ENCODE results near the gene SRGAP1. TPM values are rescaled to one million over a fixed set of nuclear protein-coding genes. Genes with fewer than 3 reads are reported as not detected.

Gene SRGAP1
- total and polyA plus RNA-seq, 2 of the 8 experiments (the other 6 are each of a cell fraction or from before 2014, with no cell fraction given), result 3.2 to 7.3 TPM

DNA sequence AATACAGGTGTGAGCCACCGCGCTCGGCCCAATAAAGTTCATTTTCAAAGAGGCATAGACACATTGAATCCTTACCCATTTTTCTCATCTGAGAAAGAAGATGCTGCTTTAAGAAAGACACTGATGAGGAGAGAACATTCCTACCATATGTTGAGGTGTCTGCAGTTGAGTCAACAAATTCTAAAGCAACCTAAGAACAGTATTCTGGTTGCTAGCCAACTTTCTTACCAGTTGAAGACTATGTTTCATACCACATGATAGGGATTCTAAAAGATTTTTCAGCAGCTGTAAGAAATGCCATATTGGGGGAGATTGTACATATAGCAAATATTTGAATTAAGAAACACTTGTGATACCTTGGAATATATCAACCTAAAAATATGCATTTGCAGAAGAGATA lies 160.1 kb downstream of the SRGAP1 start:
- Histone ChIP-seq H3K27ac (ENCODE audit: low read depth, low read length) (no peak overlapping the region), H3K9me3 (ENCODE audit: insufficient read depth in 2 of 2, low read depth in 1 of 2, low read length in 1 of 2) (peaks cover 3 to 5% of the 10 kb centered on the region in 2 experiments; a peak in 2 of 4 replicates), H2AFZ (ENCODE audit: low read length) (no peak overlapping the region), H3K4me1 (replicated peaks in 1 of 4; ENCODE audit: control insufficient read depth in 3 of 4, insufficient read depth in 4 of 4, low read length in 3 of 4) (no peaks in the 10 kb centered on the region), H3K79me1 (ENCODE audit: low read depth, low read length) (no peaks in the 10 kb centered on the region), H2BK12ac (ENCODE audit: low read depth, low read length) (no peak overlapping the region), H4K20me1 (replicated peaks in 1 of 2; ENCODE audit: control insufficient read depth in 1 of 2, insufficient read depth in 2 of 2, low read length in 2 of 2) (no peaks in the 10 kb centered on the region), H2BK20ac (ENCODE audit: low read length) (no peak overlapping the region), H4K8ac (ENCODE audit: extremely low read depth, insufficient read depth, low read length) (no peak overlapping the region), H2BK5ac (ENCODE audit: low read depth, low read length) (no peak overlapping the region), H4K5ac (ENCODE audit: insufficient read length, low read depth, low read length) (no peak overlapping the region), H3K14ac (ENCODE audit: insufficient read length) (no peak overlapping the region), H3K9ac (replicated peaks in 1 of 4; ENCODE audit: extremely low read depth in 1 of 4, low read depth in 3 of 4, low read length in 3 of 4) (no peak overlapping the region), H2BK120ac (replicated peaks; ENCODE audit: low read depth, low read length) (no peak overlapping the region), H4K91ac (replicated peaks; ENCODE audit: insufficient read length, low read length) (no peak overlapping the region), H3K23me2 (ENCODE audit: low read depth, low read length) (no peaks in the 10 kb centered on the region), H3K56ac (replicated peaks; ENCODE audit: insufficient read length, low read depth, low read length) (no peak overlapping the region), H3K27me3 (replicated peaks in 1 of 4; ENCODE audit: control insufficient read depth in 3 of 4, extremely low read depth in 1 of 4, insufficient read depth in 3 of 4, low read length in 3 of 4) (no peaks in the 10 kb centered on the region), H3K4me3 (ENCODE audit: extremely low read depth in 1 of 4, insufficient read depth in 2 of 4, low read depth in 3 of 4, low read length in 4 of 4) (no peak overlapping the region), H2BK15ac (ENCODE audit: low read length) (no peak overlapping the region), H3K4me2 (ENCODE audit: insufficient read depth in 1 of 2, low read depth in 2 of 2, low read length in 2 of 2) (no peak overlapping the region), H3K18ac (ENCODE audit: extremely low read depth, low read length) (no peak overlapping the region), H2AK5ac (ENCODE audit: low read depth, low read length) (no peak overlapping the region), H3K23ac (ENCODE audit: insufficient read length) (no peak overlapping the region), H3K36me3 (ENCODE audit: control insufficient read depth in 2 of 4, insufficient read depth in 4 of 4, low read length in 3 of 4) (no peaks in the 10 kb centered on the region; a peak in 1 of 8 replicates), H3K4ac (replicated peaks; ENCODE audit: insufficient read length, low read depth, low read length) (no peak overlapping the region), H3K79me2 (ENCODE audit: control insufficient read depth in 1 of 2, insufficient read depth in 2 of 2, low read length in 2 of 2) (no peaks in the 10 kb centered on the region)
- TF ChIP-seq SP4 (IDR thresholded peaks at IDR 0.05; ENCODE audit: low read length), result no peak
- no peak for TF ChIP-seq POLR2AphosphoS5 (IDR thresholded peaks at IDR 0.05; ENCODE audit: low read depth, low read length)
- TF ChIP-seq RAD21 (IDR thresholded peaks at IDR 0.05 in 1 of 2, conservative IDR thresholded peaks at IDR 0.05 in 1 of 2; ENCODE audit: low read depth in 2 of 2, low read length in 2 of 2), result no peak
- no peak for TF ChIP-seq TCF12 (IDR thresholded peaks at IDR 0.05; ENCODE audit: low read depth, low read length)
- TF ChIP-seq BCL11A (IDR thresholded peaks at IDR 0.05; ENCODE audit: low read depth in 2 of 2, low read length in 2 of 2), result no peak
- no peak for TF ChIP-seq CHD2 (IDR thresholded peaks at IDR 0.05; ENCODE audit: low read length)
- TF ChIP-seq HDAC2 (IDR thresholded peaks at IDR 0.05; ENCODE audit: borderline replicate concordance in 1 of 2, low read depth in 2 of 2, low read length in 2 of 2), result no peak
- TF ChIP-seq KDM4A (IDR thresholded peaks at IDR 0.05; ENCODE audit: low read depth, low read length, severe bottlenecking), result no peak
- TF ChIP-seq, protein P1, sequence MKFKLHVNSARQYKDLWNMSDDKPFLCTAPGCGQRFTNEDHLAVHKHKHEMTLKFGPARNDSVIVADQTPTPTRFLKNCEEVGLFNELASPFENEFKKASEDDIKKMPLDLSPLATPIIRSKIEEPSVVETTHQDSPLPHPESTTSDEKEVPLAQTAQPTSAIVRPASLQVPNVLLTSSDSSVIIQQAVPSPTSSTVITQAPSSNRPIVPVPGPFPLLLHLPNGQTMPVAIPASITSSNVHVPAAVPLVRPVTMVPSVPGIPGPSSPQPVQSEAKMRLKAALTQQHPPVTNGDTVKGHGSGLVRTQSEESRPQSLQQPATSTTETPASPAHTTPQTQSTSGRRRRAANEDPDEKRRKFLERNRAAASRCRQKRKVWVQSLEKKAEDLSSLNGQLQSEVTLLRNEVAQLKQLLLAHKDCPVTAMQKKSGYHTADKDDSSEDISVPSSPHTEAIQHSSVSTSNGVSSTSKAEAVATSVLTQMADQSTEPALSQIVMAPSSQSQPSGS (IDR thresholded peaks at IDR 0.05; ENCODE audit: low read length), result no peak
- TF ChIP-seq HDAC6 (IDR thresholded peaks at IDR 0.05; ENCODE audit: low read depth, low read length), result no peak
- FAIRE-seq (no peak), DNase-seq (ENCODE audit: low read depth in 1 of 2, low spot score in 2 of 2) (no peak)
- ChIA-PET CTCF (ENCODE audit: partially characterized antibody) (no interaction called here), POLR2A (ENCODE audit: partially characterized antibody) (no interaction called here)
- 81% methylated on average over 3 of the region's 3 CpGs; no CpG with 5 or more reads in 1 of the 2 experiments for WGBS, 2 experiments (ENCODE audit: extremely low coverage in 1 of 2, insufficient coverage in 1 of 2, insufficient read length in 1 of 2, insufficient replicate concordance in 2 of 2, low coverage in 1 of 2, low lambda C conversion rate in 2 of 2, missing lambda C conversion rate in 1 of 2)
